ENCODE measurements around the gene COQ8B. TPM values are rescaled to one million over a fixed set of nuclear protein-coding genes. Genes with fewer than 3 reads are reported as not detected.

The COQ8B gene
- total RNA-seq, 1 donor from 2014 or later = 26.0 TPM

DNA sequence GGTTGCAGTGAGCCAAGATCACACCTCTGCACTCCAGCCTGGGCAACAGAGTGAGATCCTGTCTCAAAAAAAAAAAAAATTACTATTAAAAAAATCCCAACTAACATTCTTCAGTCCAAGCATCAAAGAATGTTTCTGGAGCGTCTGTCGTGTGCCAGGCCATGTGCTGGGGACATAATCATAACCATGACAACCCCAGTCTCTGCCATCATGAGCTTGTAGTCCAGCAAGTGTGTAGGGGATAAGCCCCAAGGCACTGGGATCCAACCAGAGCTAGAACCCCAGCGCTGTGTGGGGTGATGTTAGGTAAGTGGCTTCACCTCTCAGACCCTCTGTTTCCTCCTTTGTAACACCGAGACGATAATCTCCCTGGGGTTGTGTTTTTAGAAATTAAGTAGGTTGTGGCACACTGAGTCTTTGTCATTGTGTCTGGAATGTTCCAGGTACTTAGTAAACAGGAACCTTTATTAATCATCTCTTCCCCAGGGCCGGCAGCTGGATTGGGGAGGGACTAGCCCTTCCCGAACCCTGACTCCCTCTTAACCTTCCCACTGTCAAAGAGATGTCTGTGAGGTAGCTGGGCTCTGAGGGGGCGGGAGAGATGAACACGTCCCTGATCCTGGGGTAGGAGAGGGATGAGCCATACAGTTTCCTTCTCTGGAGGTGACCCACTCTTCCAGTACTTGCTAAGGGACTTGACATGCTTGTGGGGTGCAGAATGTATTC is 5.4 kb upstream of the COQ8B start:
- Histone ChIP-seq H3K4me1 (ENCODE audit: insufficient read depth, low read length) (peaks cover 39% of the 10 kb centered on the region), H3K9me3 (ENCODE audit: insufficient read depth, low read depth, low read length) (no peaks in the 10 kb centered on the region), H3K27ac (ENCODE audit: low read depth, low read length) (peak overlapping the region; percentile 31), H3K4me2 (ENCODE audit: low read length) (peak overlapping the region; percentile 62), H3K4me3 (ENCODE audit: insufficient read depth, low read depth, low read length) (no peak overlapping the region), H3K27me3 (ENCODE audit: insufficient read depth, low read length) (no peaks in the 10 kb centered on the region), H3K79me2 (ENCODE audit: insufficient read depth, low read length) (peaks cover 86% of the 10 kb centered on the region), H3K36me3 (ENCODE audit: insufficient read depth, low read length) (peaks cover 15% of the 10 kb centered on the region), H2AFZ (ENCODE audit: low read depth, low read length) (no peak overlapping the region), H3K9ac (ENCODE audit: low read length) (peak overlapping the region; percentile 29), H4K20me1 (ENCODE audit: insufficient read depth, low read length) (peaks cover 60% of the 10 kb centered on the region)
- Mint-ChIP-seq H3K4me1 (ENCODE audit: low read depth, unreplicated experiment) (peaks cover 24% of the 10 kb centered on the region), H3K4me3 (ENCODE audit: unreplicated experiment) (peak overlapping the region; percentile 73), H3K27ac (ENCODE audit: unreplicated experiment) (peak overlapping the region; percentile 47), H3K36me3 (ENCODE audit: low read depth, unreplicated experiment) (peaks cover 13% of the 10 kb centered on the region), H3K9me3 (ENCODE audit: unreplicated experiment) (no peaks in the 10 kb centered on the region), H3K27me3 (ENCODE audit: low read depth, unreplicated experiment) (no peaks in the 10 kb centered on the region)
- FAIRE-seq (no peak), DNase-seq (ENCODE audit: low read depth) (peak; percentile 29)
- TF ChIP-seq, protein P1, sequence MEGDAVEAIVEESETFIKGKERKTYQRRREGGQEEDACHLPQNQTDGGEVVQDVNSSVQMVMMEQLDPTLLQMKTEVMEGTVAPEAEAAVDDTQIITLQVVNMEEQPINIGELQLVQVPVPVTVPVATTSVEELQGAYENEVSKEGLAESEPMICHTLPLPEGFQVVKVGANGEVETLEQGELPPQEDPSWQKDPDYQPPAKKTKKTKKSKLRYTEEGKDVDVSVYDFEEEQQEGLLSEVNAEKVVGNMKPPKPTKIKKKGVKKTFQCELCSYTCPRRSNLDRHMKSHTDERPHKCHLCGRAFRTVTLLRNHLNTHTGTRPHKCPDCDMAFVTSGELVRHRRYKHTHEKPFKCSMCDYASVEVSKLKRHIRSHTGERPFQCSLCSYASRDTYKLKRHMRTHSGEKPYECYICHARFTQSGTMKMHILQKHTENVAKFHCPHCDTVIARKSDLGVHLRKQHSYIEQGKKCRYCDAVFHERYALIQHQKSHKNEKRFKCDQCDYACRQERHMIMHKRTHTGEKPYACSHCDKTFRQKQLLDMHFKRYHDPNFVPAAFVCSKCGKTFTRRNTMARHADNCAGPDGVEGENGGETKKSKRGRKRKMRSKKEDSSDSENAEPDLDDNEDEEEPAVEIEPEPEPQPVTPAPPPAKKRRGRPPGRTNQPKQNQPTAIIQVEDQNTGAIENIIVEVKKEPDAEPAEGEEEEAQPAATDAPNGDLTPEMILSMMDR (IDR thresholded peaks at IDR 0.05; ENCODE audit: insufficient read depth, low read depth, low read length) = no peak
- TF ChIP-seq EZH2 (IDR thresholded peaks at IDR 0.05; ENCODE audit: insufficient read depth, low read length) = no peak

DNA sequence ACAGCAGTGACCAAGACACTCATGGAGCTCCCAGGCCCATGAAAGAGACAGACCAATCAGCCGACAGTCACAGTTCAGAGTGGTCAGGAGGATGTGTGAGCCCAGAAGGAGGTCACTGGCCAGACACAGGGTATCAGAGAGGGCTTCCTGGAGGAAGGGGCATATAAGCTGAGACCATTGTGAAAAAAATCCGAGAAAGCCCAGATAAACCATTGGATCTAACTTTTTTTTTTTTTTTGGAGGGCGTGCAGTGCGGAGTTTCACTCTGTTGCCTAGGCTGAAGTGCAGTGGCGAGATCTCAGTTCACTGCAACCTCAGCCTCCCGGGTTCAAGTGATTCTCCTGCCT is 4.4 kb upstream of the COQ8B start:
- H3K9me3 Mint-ChIP-seq (ENCODE audit: unreplicated experiment) = no peaks in the 10 kb centered on the region
- H4K20me1 ChIP-seq (ENCODE audit: insufficient read depth, low read length) = peaks cover 60% of the 10 kb centered on the region
- H3K27ac ChIP-seq (ENCODE audit: low read depth, low read length) = no peak overlapping the region
- no peaks in the 10 kb centered on the region for H3K27me3 Mint-ChIP-seq (ENCODE audit: low read depth, unreplicated experiment)
- H3K4me3 Mint-ChIP-seq (ENCODE audit: unreplicated experiment) = peak overlapping the region; percentile 11
- TF ChIP-seq EZH2 (IDR thresholded peaks at IDR 0.05; ENCODE audit: insufficient read depth, low read length) = no peak
- TF ChIP-seq, protein P1 (IDR thresholded peaks at IDR 0.05; ENCODE audit: insufficient read depth, low read depth, low read length) = no peak
- H3K27ac Mint-ChIP-seq (ENCODE audit: unreplicated experiment) = no peak overlapping the region
- H3K36me3 Mint-ChIP-seq (ENCODE audit: low read depth, unreplicated experiment) = peaks cover 13% of the 10 kb centered on the region
- H3K9ac ChIP-seq (ENCODE audit: low read length) = peak overlapping the region; percentile 8
- no peak for DNase-seq (ENCODE audit: low read depth)
- no peak overlapping the region for H3K4me3 ChIP-seq (ENCODE audit: insufficient read depth, low read depth, low read length)
- H3K36me3 ChIP-seq (ENCODE audit: insufficient read depth, low read length) = peaks cover 10% of the 10 kb centered on the region
- peak overlapping the region; percentile 99 for H3K4me2 ChIP-seq (ENCODE audit: low read length)
- H3K4me1 Mint-ChIP-seq (ENCODE audit: low read depth, unreplicated experiment) = peaks cover 24% of the 10 kb centered on the region
- FAIRE-seq = no peak
- peaks cover 82% of the 10 kb centered on the region for H3K79me2 ChIP-seq (ENCODE audit: insufficient read depth, low read length)
- peaks cover 44% of the 10 kb centered on the region for H3K4me1 ChIP-seq (ENCODE audit: insufficient read depth, low read length)
- no peaks in the 10 kb centered on the region for H3K27me3 ChIP-seq (ENCODE audit: insufficient read depth, low read length)
- no peaks in the 10 kb centered on the region for H3K9me3 ChIP-seq (ENCODE audit: insufficient read depth, low read depth, low read length)
- H2AFZ ChIP-seq (ENCODE audit: low read depth, low read length) = no peak overlapping the region

GRCh38 chr19:40719414-40719894 is 2.8 kb upstream of the COQ8B start:
- Histone ChIP-seq H3K4me2 (ENCODE audit: low read length) (peak overlapping the region; percentile 99), H3K27me3 (ENCODE audit: insufficient read depth, low read length) (no peaks in the 10 kb centered on the region), H3K9me3 (ENCODE audit: insufficient read depth, low read depth, low read length) (no peaks in the 10 kb centered on the region), H3K4me3 (ENCODE audit: insufficient read depth, low read depth, low read length) (peak overlapping the region; percentile 76), H3K36me3 (ENCODE audit: insufficient read depth, low read length) (peaks cover 6% of the 10 kb centered on the region), H3K9ac (ENCODE audit: low read length) (peak overlapping the region; percentile 93), H3K4me1 (ENCODE audit: insufficient read depth, low read length) (peaks cover 56% of the 10 kb centered on the region), H2AFZ (ENCODE audit: low read depth, low read length) (no peak overlapping the region), H3K27ac (ENCODE audit: low read depth, low read length) (no peak overlapping the region), H3K79me2 (ENCODE audit: insufficient read depth, low read length) (peaks cover 73% of the 10 kb centered on the region), H4K20me1 (ENCODE audit: insufficient read depth, low read length) (peaks cover 49% of the 10 kb centered on the region)
- Mint-ChIP-seq H3K36me3 (ENCODE audit: low read depth, unreplicated experiment) (peaks cover 8% of the 10 kb centered on the region), H3K4me1 (ENCODE audit: low read depth, unreplicated experiment) (peaks cover 27% of the 10 kb centered on the region), H3K4me3 (ENCODE audit: unreplicated experiment) (peak overlapping the region; percentile 97), H3K9me3 (ENCODE audit: unreplicated experiment) (no peaks in the 10 kb centered on the region), H3K27ac (ENCODE audit: unreplicated experiment) (peak overlapping the region; percentile 72), H3K27me3 (ENCODE audit: low read depth, unreplicated experiment) (no peaks in the 10 kb centered on the region)
- no peak for DNase-seq (ENCODE audit: low read depth)
- no peak for FAIRE-seq
- TF ChIP-seq, protein P1 (IDR thresholded peaks at IDR 0.05; ENCODE audit: insufficient read depth, low read depth, low read length) = no peak
- no peak for TF ChIP-seq EZH2 (IDR thresholded peaks at IDR 0.05; ENCODE audit: insufficient read depth, low read length)

Data from astrocyte (in vitro differentiated cells and primary cell).